A549 treated with RU486 at 1 μM for 4 hours (cell line): Measurements from ENCODE around the gene CROCC. TPM values are rescaled to one million over a fixed set of nuclear protein-coding genes. Genes with fewer than 3 reads are reported as not detected.

Source experiments
- total RNA-seq: library from RNA; stranded (reverse); fragments of 200-300 nt; extraction: Qiagen RNA extraction; gene quantifications from 5 replicates; pipeline ENCODE4 v1.2.3, GENCODE V29; 2022; ENCODE audit warnings: low read depth

The CROCC gene, protein sequence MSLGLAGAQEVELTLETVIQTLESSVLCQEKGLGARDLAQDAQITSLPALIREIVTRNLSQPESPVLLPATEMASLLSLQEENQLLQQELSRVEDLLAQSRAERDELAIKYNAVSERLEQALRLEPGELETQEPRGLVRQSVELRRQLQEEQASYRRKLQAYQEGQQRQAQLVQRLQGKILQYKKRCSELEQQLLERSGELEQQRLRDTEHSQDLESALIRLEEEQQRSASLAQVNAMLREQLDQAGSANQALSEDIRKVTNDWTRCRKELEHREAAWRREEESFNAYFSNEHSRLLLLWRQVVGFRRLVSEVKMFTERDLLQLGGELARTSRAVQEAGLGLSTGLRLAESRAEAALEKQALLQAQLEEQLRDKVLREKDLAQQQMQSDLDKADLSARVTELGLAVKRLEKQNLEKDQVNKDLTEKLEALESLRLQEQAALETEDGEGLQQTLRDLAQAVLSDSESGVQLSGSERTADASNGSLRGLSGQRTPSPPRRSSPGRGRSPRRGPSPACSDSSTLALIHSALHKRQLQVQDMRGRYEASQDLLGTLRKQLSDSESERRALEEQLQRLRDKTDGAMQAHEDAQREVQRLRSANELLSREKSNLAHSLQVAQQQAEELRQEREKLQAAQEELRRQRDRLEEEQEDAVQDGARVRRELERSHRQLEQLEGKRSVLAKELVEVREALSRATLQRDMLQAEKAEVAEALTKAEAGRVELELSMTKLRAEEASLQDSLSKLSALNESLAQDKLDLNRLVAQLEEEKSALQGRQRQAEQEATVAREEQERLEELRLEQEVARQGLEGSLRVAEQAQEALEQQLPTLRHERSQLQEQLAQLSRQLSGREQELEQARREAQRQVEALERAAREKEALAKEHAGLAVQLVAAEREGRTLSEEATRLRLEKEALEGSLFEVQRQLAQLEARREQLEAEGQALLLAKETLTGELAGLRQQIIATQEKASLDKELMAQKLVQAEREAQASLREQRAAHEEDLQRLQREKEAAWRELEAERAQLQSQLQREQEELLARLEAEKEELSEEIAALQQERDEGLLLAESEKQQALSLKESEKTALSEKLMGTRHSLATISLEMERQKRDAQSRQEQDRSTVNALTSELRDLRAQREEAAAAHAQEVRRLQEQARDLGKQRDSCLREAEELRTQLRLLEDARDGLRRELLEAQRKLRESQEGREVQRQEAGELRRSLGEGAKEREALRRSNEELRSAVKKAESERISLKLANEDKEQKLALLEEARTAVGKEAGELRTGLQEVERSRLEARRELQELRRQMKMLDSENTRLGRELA (N-terminal part only)
- total RNA-seq, result 5.5 to 10.4 TPM (median 7.8 TPM) in 5 replicates

DNA sequence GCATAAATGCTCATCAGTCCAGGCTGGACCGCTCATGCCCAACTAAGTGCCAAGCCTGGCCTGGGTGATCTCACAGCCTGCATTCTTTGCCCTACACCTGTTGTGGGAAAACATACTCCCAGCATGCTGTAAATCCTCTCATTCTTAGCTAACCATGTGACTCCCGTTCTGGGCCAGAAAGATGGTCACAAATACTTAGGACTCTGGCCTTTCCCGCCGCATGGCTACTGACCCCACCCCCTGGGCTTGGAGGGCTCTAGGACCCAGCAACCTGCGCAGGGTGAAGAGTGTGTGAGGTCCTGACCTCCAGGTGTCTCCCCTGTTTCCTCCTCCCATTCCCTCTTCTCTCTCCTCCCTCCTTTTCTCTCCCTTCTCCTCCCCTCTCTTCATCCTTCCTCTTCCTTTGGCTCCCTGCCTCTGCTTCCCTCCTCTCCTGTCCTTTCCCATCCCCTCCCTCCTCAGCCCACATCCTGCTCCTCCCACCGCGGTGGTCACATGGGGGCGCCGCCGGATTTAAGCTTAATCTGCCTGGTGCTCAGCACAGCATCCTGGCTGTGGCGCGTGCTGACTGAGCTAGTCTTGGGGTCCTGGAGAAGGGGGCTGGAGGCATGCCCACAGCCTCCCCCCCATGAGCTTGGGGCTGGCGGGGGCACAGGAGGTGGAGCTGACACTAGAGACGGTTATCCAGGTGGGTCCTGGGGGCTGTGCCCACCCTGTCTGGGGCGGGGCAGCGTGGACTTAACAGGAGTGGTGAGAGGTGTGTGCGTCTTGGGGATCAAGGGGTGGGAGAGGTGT lies at the start of gene CROCC:
Gene CROCC (plus strand): TSS at position 541 of the 795 bp plus-strand sequence. CDS start 88 bp downstream, at position 629.

DNA sequence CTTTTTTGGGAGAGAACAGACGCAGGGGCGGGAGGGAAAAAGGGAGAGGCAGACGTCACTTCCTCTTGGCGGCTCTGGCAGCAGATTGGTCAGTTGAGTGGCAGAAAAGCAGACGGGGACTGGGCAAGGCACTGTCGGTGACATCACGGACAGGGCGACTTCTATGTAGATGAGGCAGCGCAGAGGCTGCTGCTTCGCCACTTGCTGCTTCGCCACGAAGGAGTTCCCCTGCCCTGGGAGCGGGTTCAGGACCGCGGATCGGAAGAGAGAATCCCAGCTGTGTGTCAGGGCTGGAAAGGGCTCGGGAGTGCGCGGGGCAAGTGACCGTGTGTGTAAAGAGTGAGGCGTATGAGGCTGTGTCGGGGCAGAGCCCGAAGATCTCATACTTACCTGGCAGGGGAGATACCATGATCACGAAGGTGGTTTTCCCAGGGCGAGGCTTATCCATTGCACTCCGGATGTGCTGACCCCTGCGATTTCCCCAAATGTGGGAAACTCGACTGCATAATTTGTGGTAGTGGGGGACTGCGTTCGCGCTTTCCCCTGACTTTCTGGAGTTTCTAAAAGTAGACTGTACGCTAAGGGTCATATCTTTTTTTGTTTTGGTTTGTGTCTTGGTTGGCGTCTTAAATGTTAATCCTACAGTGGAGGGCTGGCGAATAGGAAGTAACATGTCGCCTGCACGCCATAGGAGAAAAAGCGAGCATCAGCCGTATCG lies 26.0 kb upstream of the CROCC start, which contains the start of gene RNU1-2:
Gene RNU1-2 (plus strand): TSS at position 383 of the 718 bp plus-strand sequence.

DNA sequence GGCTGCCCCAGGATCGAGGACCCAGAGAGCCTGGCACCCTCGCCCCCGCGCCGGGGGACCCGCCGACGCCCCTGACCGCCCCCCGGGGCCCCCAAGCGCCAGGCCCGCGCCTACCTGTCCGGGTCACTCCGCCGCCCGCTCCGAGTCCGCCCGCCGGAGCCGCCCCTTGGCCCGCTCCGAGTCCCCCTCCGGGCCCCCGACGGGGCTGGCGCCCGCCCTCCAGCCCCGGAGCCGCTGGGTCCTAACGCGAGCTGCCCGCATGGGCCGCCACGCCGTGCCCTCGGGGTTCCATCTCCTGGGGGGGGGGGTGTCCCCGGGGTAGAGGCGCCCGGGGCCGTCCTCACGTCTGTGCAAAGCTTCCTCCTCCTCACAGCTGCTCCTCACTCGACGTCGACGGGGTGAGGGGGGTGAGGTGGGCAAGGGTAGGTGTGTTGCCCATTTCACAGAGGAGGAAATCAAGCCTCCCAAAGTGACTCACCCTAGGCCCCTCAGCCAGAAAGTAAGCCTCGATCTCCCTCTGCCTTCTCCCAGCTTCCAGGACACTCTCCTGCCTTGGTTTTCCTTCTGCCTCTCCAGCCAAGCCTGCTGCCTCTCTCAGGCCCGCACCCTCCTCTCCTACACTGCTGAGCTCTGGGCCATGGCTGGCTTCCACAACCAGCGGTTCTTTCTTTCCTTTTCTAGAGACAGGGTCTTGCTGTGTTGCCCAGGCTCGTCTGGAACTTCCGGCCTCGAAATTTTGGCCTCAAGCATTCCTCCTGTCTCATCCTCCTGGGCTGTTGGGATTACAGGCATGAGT lies 58.9 kb downstream of the CROCC start, which contains the start of gene MFAP2:
Gene MFAP2 (minus strand): TSS at position 148 of the 796 bp plus-strand sequence. CDS start 2,347 bp downstream, outside the sequence.

DNA sequence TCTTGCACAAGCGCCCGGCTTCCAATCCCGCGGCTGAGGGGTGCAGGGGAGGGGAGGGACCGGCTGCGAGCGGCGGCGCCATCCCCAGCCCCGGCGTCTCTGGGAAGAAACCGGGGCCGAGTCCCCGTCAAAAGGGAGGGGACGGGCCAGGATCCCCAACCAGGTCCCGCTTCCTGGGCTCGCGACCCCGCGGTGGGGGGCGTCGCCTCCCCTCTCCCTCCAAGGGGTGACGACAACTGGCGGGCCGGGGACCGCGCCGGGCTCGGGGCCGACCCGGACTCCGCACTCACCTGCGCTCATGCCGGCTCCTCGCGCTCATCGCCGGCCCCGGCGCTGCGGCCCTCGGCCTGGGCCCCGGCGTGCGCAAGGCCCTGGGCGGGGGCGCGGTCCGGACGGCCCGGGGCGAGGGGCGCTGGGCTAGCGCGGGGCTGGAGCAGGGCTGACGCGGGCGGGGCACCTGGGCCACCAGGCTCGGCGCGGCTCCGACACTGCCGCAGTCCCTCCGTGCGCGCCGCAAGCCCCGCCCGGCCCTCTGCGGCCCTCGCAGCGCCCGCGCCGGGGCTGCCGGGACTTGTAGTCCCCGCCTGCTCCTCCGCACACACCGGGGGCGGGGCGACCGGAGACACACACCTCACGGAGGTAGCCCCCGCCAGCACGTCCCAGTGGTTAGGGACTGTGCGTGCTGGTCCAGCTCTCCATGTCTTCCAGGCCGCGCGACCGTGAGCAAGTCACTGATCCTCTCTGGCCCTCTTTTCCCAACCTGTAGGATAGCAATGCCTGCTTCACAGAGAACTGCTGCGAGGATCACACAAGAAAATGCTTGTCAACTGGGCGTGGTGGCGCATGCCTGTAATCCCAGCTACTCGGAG lies 89.9 kb downstream of the CROCC start, which contains the start of gene ATP13A2:
Gene ATP13A2 (minus strand): TSS at position 490 of the 869 bp plus-strand sequence. CDS start 190 bp downstream, at position 300.

Other genes with a start within 250 kb of the CROCC start
- 5.0 TPM in 1 of 5 replicates, not detected in the others for gene RNU1-4, start 181.4 kb upstream of the CROCC start, total RNA-seq
- 5.0 TPM in 1 of 5 replicates, not detected in the others for gene RNU1-2, start 26.0 kb upstream of the CROCC start, total RNA-seq
- gene MFAP2, start 58.7 kb downstream of the CROCC start, total RNA-seq, result 0.21 to 0.53 TPM (median 0.45 TPM) in 4 of 5 replicates, not detected in the other
- 21.7 to 29.4 TPM (median 22.4 TPM) in 5 replicates for gene ATP13A2, start 90.0 kb downstream of the CROCC start, total RNA-seq
- gene SDHB, start 132.1 kb downstream of the CROCC start, total RNA-seq, result 97.3 to 119 TPM (median 111 TPM) in 5 replicates
- 1.1 to 1.6 TPM (median 1.3 TPM) in 5 replicates for gene PADI2, start 197.5 kb downstream of the CROCC start, total RNA-seq